ENCODE data around the gene ITGB5.

- TF ChIP-seq REST (IDR thresholded peaks at IDR 0.05; ENCODE audit: insufficient read depth in 1 of 2, low read depth in 2 of 2, low read length in 2 of 2) (no peak), POLR2AphosphoS5 (IDR thresholded peaks at IDR 0.05; ENCODE audit: low read depth, low read length) (no peak), SIN3A (IDR thresholded peaks at IDR 0.05; ENCODE audit: borderline replicate concordance, insufficient read depth, low read length) (no peak), FOXP2 (optimal IDR thresholded peaks at IDR 0.05; ENCODE audit: borderline replicate concordance, extremely low read depth, extremely low read length, insufficient read depth) (no peak), TAF1 (IDR thresholded peaks at IDR 0.05; ENCODE audit: borderline replicate concordance, insufficient read depth, low read length) (no peak)
These were observed 29.8 kb upstream of the ITGB5 start for GRCh38 chr3:124916837-124917409.

Measured in PFSK-1 (cell line).